ENCODE measurements around the gene PTPRN2. TPM values are rescaled to one million over a fixed set of nuclear protein-coding genes. Genes with fewer than 3 reads are reported as not detected.
A peak's percentile ranks its signal among the peaks of the same experiment; 100 is the strongest.

Gene PTPRN2
- total and polyA plus RNA-seq, 2 of the 8 experiments (the other 6 are each of a cell fraction or from before 2014, with no cell fraction given), result 2.6 to 4.5 TPM

DNA sequence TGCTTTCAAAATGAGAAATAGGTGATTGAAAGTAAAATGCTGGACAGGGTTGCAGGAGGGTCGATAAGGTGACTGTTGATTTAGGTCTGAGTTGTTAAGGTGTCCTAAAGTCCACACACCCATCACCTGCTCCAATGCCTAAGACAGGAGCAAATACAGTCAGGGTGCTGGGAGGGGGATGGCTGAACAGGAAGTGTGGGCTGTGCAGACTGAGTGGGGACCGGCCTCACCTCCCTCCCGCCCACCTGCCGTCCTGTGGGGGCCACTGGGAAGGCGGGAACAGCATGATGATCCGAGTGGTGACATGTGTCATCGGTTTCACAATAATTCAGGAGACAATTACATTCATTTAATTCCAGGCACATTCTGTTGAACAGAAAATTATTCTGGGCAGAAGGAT is 990.1 kb downstream of the PTPRN2 start:
- H3K4me2 ChIP-seq (ENCODE audit: insufficient read depth in 1 of 2, low read depth in 2 of 2, low read length in 2 of 2), result no peak overlapping the region
- H4K8ac ChIP-seq (ENCODE audit: extremely low read depth, insufficient read depth, low read length), result peak overlapping the region; percentile 31; the same call in 1 of the 2 replicates
- no peaks in the 10 kb centered on the region for H3K23me2 ChIP-seq (ENCODE audit: low read depth, low read length)
- no peak overlapping the region for H3K4ac ChIP-seq (replicated peaks; ENCODE audit: insufficient read length, low read depth, low read length)
- no peak overlapping the region for H3K4me3 ChIP-seq (ENCODE audit: extremely low read depth in 1 of 4, insufficient read depth in 2 of 4, low read depth in 3 of 4, low read length in 4 of 4)
- H3K36me3 ChIP-seq (ENCODE audit: control insufficient read depth in 2 of 4, insufficient read depth in 4 of 4, low read length in 3 of 4), result no peaks in the 10 kb centered on the region; a peak in 1 of 8 replicates
- H2AFZ ChIP-seq (ENCODE audit: low read length), result no peak overlapping the region
- peaks cover 51 to 96% (median 90%) of the 10 kb centered on the region in 4 experiments for H3K27me3 ChIP-seq (replicated peaks in 1 of 4; ENCODE audit: control insufficient read depth in 3 of 4, extremely low read depth in 1 of 4, insufficient read depth in 3 of 4, low read length in 3 of 4)
- FAIRE-seq, result no peak
- H3K27ac ChIP-seq (ENCODE audit: low read depth, low read length), result no peak overlapping the region
- H3K56ac ChIP-seq (replicated peaks; ENCODE audit: insufficient read length, low read depth, low read length), result no peak overlapping the region
- H2AK5ac ChIP-seq (ENCODE audit: low read depth, low read length), result no peak overlapping the region
- no peaks in the 10 kb centered on the region for H3K79me2 ChIP-seq (ENCODE audit: control insufficient read depth in 1 of 2, insufficient read depth in 2 of 2, low read length in 2 of 2)
- H3K18ac ChIP-seq (ENCODE audit: extremely low read depth, low read length), result no peak overlapping the region
- H3K9me3 ChIP-seq (ENCODE audit: insufficient read depth in 2 of 2, low read depth in 1 of 2, low read length in 1 of 2), result peaks cover 0 to 6% of the 10 kb centered on the region in 2 experiments; a peak in 1 of 4 replicates
- TF ChIP-seq E2F6 (IDR thresholded peaks at IDR 0.05) (no peak), KDM5A (IDR thresholded peaks at IDR 0.05; ENCODE audit: low read length) (no peak), HDAC2 (IDR thresholded peaks at IDR 0.05; ENCODE audit: borderline replicate concordance in 1 of 2, low read depth in 2 of 2, low read length in 2 of 2) (no peak), POLR2AphosphoS5 (IDR thresholded peaks at IDR 0.05; ENCODE audit: low read depth, low read length) (no peak), GABPA (IDR thresholded peaks at IDR 0.05; ENCODE audit: borderline replicate concordance, insufficient read depth, low read length) (no peak), GTF2F1 (IDR thresholded peaks at IDR 0.05; ENCODE audit: borderline replicate concordance, low read depth, low read length) (no peak), BRCA1 (IDR thresholded peaks at IDR 0.05; ENCODE audit: low read depth, low read length) (no peak), YY1 (IDR thresholded peaks at IDR 0.05; ENCODE audit: low read depth, low read length) (no peak), ASH2L (IDR thresholded peaks at IDR 0.05; ENCODE audit: low read length) (no peak), RAD21 (IDR thresholded peaks at IDR 0.05 in 1 of 2, conservative IDR thresholded peaks at IDR 0.05 in 1 of 2; ENCODE audit: low read depth in 2 of 2, low read length in 2 of 2) (no peak), KDM1A (IDR thresholded peaks at IDR 0.05; ENCODE audit: borderline replicate concordance, low read length) (no peak), TAF7 (optimal IDR thresholded peaks at IDR 0.05; ENCODE audit: borderline replicate concordance, low read depth, low read length) (no peak)
- peaks cover 9% of the 10 kb centered on the region in 2 experiments for H4K20me1 ChIP-seq (replicated peaks in 1 of 2; ENCODE audit: control insufficient read depth in 1 of 2, insufficient read depth in 2 of 2, low read length in 2 of 2)
- H2BK15ac ChIP-seq (ENCODE audit: low read length), result no peak overlapping the region
- no peaks in the 10 kb centered on the region for H3K79me1 ChIP-seq (ENCODE audit: low read depth, low read length)
- DNase-seq (ENCODE audit: low read depth in 1 of 2, low spot score in 2 of 2), result no peak
- H2BK120ac ChIP-seq (replicated peaks; ENCODE audit: low read depth, low read length), result no peak overlapping the region
- H3K4me1 ChIP-seq (replicated peaks in 1 of 4; ENCODE audit: control insufficient read depth in 3 of 4, insufficient read depth in 4 of 4, low read length in 3 of 4), result no peaks in the 10 kb centered on the region
- ChIA-PET POLR2A (ENCODE audit: partially characterized antibody) (no interaction called here), CTCF (ENCODE audit: partially characterized antibody) (no interaction called here)
- no peak overlapping the region for H2BK20ac ChIP-seq (ENCODE audit: low read length)
- no peak overlapping the region for H4K5ac ChIP-seq (ENCODE audit: insufficient read length, low read depth, low read length)
- 88% methylated on average over 7 of the region's 7 CpGs; no CpG with 5 or more reads in 1 of the 2 experiments for WGBS, 2 experiments (ENCODE audit: extremely low coverage in 1 of 2, insufficient coverage in 1 of 2, insufficient read length in 1 of 2, insufficient replicate concordance in 2 of 2, low coverage in 1 of 2, low lambda C conversion rate in 2 of 2, missing lambda C conversion rate in 1 of 2)
- H2BK5ac ChIP-seq (ENCODE audit: low read depth, low read length), result no peak overlapping the region
- H3K23ac ChIP-seq (ENCODE audit: insufficient read length), result no peak overlapping the region
- no peak overlapping the region for H2BK12ac ChIP-seq (ENCODE audit: low read depth, low read length)
- H4K91ac ChIP-seq (replicated peaks; ENCODE audit: insufficient read length, low read length), result no peak overlapping the region
- H3K14ac ChIP-seq (ENCODE audit: insufficient read length), result no peak overlapping the region
- H3K9ac ChIP-seq (replicated peaks in 1 of 4; ENCODE audit: extremely low read depth in 1 of 4, low read depth in 3 of 4, low read length in 3 of 4), result no peak overlapping the region

All from H1 (cell line).